Measurements from ENCODE around the gene SYT6.

SYT6 gene

GRCh38 chr1:114117654-114118053 is 36.0 kb downstream of the SYT6 start:
- DNase-seq = no peak

DNA sequence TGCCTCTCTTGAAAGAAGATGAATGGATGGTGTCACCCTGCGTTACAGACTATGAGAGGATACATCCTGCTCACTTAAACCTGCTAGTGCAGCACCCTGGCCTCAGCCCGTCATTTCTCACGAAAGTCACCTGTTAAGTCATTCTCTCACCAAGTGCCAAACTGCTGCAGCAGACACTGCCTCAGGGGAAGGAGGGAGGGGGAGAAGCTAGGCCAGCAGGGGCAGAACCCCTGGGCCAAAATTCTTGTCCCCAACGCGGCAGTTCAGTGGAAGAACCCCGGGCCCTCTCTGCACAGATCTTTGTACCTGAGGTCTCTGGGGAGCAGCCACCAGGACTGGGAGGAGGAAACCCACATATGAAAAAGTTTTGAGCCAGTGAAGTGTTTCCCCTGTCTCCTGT is 37.6 kb downstream of the SYT6 start:
- no peak for DNase-seq

- peak; percentile 60 for DNase-seq
Measured at GRCh38 chr1:114114185-114115094, 39.2 kb downstream of the SYT6 start.

DNA sequence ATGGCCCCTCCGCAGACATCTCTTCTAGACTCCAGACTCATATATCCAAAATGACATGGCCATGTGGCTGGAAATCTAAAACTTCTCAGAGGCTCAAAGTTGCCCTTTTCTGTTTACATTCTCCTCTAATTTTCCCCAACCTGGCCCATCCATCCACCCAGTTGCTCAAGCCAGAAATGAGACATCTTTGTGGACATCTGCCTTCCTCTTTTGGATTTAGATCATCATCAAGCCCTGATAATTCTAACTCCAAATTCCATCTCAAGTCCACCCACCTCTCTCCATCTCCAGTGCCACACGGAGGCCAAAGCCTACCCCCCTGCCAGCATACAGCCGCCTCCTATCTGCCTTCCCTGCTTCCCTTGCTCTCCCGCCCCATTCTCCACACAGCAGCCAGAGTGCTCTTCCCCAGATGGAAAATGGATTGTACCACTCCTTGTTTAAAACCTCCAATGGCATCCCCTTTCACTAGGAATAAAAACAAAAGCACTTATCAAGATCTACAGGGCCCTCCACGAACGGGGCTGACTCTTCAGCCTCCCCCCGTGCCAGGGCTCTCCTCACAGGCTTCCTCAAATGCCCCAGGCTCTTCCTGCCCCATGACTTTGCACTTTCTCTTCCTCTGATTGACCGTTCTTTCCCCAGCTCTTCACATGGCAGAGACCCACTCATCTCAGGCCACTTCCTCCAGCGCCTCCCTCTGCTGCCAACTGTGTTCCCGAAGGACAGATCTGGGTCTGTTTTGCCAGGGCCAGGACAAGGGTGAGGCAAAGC is 40.1 kb downstream of the SYT6 start:
- peak; percentile 74 to 85 for DNase-seq

DNA sequence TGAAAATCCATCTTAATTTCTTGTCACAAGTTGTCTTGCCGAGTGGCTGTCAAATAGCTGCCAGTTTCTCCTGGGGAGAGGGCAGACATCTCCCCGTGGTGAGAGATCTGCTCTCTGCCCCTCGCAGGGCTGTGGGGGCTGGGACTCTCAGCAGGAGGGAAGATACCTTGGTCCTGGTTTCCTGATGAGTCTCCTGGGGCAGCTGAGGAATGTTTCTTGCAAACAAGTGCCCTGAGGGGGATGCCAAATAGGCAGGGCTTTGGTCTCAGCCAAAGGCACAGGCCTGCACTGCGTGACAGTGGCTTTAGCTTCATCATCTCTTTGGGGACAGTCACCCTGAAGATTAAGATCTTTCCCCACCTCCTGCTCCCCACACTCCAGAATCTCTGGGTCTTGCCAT is 40.9 kb downstream of the SYT6 start:
- DNase-seq = no peak

- no peak for DNase-seq
Measured at GRCh38 chr1:114111731-114112641, 41.7 kb downstream of the SYT6 start.

- DNase-seq = peak; percentile 19 to 65
Measured at GRCh38 chr1:114109981-114110380, 43.7 kb downstream of the SYT6 start.

DNA sequence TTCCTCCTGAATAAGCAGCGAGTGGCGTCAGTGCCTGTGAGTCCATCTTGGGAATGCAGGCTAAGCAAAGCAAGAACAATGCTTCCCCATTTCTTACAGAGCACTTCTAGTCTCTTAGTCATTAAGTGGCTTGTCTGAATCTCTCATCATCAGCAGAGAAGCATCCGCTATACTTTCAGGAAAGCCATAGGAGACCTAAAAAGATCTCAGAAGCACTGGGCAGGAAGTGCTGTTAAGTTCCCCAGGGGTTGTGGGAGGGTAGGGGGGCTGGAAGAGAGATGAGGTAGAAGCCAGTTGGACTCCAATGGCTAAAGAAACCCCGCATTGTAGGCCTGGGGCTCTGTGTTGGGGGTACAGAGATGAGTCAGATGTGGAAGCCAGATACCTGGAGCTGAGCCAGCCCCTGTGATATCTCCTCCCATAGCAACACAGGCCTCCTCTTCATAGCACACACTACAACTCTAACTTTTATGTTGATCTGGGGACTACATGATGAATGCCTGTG is 44.9 kb downstream of the SYT6 start:
- peak; percentile 68 to 85 for DNase-seq

DNA sequence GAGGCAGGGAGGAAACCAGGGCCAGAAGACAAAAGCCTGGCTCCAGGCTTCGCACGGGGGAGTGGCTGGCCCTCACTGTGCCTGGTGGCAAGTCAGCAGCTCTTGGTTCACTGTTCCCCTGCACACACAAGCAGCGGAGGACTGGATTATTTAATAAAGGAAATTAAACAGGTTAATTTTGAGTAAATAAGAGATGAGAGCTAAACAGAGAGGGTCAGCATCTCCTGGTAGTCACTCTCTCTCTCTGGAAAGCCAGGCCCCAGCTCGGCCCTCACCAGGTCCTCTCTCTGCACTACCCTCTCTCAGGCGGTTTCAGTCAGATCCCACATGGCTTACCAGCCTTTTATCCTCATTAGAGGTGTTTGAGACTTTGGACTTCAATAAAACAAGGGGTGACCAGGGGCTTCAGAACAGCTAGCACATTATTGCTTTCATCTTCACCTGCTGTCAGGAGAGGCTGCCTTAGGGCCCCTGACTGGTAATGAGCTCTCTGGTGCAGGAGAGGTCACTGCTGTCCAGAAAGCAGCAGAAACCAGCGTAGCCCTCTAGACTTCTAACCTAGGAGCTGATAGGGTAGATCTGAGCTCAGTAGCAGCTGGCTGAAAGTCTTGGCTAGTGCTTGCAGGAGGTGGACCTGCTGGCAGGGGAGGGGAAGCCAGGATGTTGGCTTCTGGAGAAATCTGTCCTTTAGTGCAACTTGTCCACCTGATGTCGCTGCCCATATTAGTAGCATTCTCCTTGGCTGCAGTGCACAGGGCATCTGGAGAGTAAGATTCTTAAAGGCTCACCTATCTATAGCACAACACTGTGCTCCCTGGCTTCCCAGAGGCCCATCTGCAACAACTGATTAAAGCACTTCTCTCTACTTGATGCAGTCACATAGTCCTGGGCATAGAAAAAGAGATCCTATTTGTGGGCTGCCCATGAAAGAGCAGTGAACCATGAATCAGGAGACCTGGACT is 45.9 kb downstream of the SYT6 start:
- DNase-seq = no peak

GRCh38 chr1:114105421-114105979 is 48.2 kb downstream of the SYT6 start:
- DNase-seq = no peak

DNA sequence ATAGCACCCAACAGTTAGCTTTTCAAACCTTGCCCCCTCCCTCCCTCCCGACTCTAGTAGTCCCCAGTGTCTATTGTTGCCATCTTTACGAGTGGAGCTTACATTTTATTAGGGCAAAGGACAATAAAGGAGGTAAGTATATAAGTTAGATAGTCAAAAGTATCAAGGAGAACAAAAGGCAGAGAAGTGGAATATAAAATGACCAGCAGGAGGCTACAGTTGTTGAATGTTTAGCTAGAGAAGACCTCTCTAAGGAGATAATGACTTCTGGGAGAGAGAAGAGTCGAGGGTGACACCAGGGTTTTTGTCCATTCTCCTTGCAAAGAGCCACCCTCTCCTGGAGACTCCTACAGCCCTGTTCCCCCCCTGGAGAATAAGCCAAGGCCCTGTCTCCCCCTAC is 48.7 kb downstream of the SYT6 start:
- DNase-seq = no peak

GRCh38 chr1:114103992-114104391 is 49.7 kb downstream of the SYT6 start:
- DNase-seq = no peak

GRCh38 chr1:114102136-114102535 is 51.5 kb downstream of the SYT6 start:
- DNase-seq = no peak

GRCh38 chr1:114100148-114100547 is 53.5 kb downstream of the SYT6 start:
- no peak for DNase-seq

DNA sequence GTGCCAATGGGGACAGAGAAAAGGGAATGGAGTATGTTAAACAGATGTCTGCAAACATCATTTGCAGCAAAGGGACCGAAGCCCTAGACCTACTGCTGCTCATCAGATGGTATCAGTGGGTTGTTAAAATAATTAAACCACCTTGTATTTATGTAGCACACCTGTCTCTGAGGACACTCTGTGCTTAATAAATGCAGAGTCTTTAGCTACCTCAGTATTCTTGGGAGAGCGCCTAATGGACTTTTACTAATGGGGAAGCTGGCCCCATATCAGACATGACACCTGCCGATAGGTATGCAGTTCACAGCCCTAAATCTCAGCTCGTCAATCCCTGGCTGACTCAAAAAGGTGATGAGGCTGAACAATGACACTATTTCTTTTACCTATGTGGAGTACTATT is 54.4 kb downstream of the SYT6 start:
- DNase-seq = no peak

GRCh38 chr1:114097109-114097508 is 56.6 kb downstream of the SYT6 start:
- DNase-seq = no peak

GRCh38 chr1:114094675-114095074 is 59.0 kb downstream of the SYT6 start:
- no peak for DNase-seq

- peak; percentile 17 to 23 for DNase-seq
Measured at GRCh38 chr1:114094363-114094634, 59.4 kb downstream of the SYT6 start.

DNA sequence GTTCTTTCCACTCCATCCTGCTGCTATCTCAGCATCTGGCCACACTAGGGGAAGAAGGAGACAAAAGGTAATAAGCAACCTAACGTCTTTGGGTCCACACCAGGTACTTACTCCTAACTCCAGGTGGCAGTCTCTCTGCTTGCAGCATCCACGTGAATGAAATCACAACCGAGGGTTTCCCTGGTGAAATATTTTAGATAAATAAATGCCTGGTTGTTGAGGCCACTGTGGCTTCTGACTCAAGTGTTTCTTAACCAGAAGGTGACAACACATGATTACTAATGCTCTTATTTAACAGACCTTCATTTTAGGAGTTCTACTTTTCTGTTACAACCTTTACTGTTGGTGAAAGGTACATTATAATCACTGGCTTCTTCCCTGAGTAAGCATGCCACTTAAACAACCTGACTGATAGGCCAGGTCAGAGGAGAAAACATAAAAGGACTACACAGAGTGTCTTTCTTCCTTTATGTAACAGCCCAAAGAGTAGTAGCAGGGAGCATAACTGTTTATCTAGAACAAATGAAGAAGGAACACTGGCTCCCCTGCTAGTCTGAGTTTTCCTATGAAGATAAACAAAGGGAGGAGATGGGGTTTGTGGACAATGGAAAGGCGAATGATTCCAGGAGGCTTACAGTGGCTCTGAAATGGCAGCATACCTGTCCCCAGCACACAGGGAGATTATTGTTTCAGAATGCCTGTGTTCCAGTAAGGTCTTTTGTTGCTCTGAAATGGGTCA is 59.9 kb downstream of the SYT6 start:
- peak; percentile 20 to 36 for DNase-seq

DNA sequence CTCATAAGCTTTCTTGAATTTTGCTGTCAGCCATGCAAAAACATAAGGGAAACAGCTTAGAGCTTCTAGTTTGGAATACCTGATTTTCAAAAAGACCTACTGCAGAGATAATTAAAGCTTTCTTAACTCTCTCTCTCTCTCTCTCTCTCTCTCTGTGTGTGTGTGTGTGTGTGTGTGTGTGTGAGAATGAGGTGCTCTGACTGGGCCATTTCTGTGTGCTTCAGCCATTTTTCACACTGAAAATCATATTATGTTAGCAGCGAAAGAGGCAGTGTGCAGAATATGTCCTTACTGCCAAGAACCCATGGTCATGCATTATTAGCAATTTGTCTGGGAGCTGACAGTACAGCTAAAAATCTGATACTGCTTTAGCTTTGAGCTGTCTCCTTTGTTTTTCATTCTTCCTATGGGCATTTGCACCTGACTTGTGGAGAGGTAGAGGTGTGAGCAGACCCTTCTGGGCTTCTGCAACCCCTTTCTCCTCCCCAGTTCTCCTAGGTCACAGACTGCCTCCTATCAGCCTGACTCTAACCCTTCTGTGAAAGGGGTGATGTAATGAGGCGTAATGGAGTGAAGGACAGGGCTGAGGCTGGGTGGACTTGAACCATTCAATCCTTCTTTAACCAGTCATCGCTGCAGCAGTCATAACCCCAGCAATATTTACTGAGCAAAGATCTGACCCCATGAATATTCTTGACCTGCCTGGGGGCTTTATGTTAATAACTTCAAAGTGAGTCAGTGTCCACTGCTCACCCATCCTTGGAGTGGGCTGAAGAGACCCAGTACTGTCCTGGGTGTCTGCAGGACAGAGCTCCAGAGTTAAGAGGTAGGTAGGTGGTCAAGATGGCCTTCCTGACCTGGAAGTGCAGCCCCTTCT is 61.2 kb downstream of the SYT6 start:
- no peak for DNase-seq

All from inflammatory macrophage treated with lipopolysaccharide for 1 hour (primary cell).